NCI-H345 treated with DMSO at 0.1 percent for 48 hours (cell line): Measurements from ENCODE around the gene F3.
A peak's percentile ranks its signal among the peaks of the same experiment; 100 is the strongest.

Experiments used
- DNase-seq: peaks from one replicate; lab custom pipeline; 2025; ENCODE audit not compliant: unreplicated experiment; lab: John Stamatoyannopoulos, UW

Gene F3

GRCh38 chr1:94528826-94529225 is 12.7 kb downstream of the F3 start:
- DNase-seq = no peak

GRCh38 chr1:94528299-94528698 is 13.3 kb downstream of the F3 start:
- DNase-seq = peak; percentile 64

- DNase-seq = peak; percentile 52
Measured at GRCh38 chr1:94527447-94528031, 14.0 kb downstream of the F3 start.

GRCh38 chr1:94526152-94526980 is 15.2 kb downstream of the F3 start:
- no peak for DNase-seq

GRCh38 chr1:94524531-94524930 is 17.0 kb downstream of the F3 start:
- no peak for DNase-seq

GRCh38 chr1:94522304-94522703 is 19.3 kb downstream of the F3 start:
- peak; percentile 19 for DNase-seq

- no peak for DNase-seq
Measured at GRCh38 chr1:94519351-94519750, 22.2 kb downstream of the F3 start.

GRCh38 chr1:94515296-94515947 is 26.1 kb downstream of the F3 start:
- DNase-seq = no peak

GRCh38 chr1:94514095-94514727 is 27.3 kb downstream of the F3 start:
- DNase-seq = peak; percentile 5

- no peak for DNase-seq
Measured at GRCh38 chr1:94512816-94513215, 28.7 kb downstream of the F3 start.

- DNase-seq = no peak
Measured at GRCh38 chr1:94504601-94505000, 37.0 kb downstream of the F3 start.

- DNase-seq = no peak
Measured at GRCh38 chr1:94503153-94503552, 38.4 kb downstream of the F3 start.

- DNase-seq = no peak
Measured at GRCh38 chr1:94501935-94502334, 39.6 kb downstream of the F3 start.

GRCh38 chr1:94501426-94501825 is 40.1 kb downstream of the F3 start:
- no peak for DNase-seq

GRCh38 chr1:94496076-94496755 is 45.3 kb downstream of the F3 start:
- DNase-seq = no peak

- no peak for DNase-seq
Measured at GRCh38 chr1:94490556-94490955, 51.0 kb downstream of the F3 start.

GRCh38 chr1:94486990-94487389 is 54.6 kb downstream of the F3 start:
- no peak for DNase-seq

- peak; percentile 45 for DNase-seq
Measured at GRCh38 chr1:94481473-94481933, 60.1 kb downstream of the F3 start.

GRCh38 chr1:94479682-94480081 is 61.9 kb downstream of the F3 start:
- DNase-seq = no peak
